AG09309 (cell line): ENCODE results near the gene TBC1D22A.

Experiments used
- DNase-seq: peaks from one replicate; pipeline ENCODE4 v3.0.0-alpha.2; 2010; ENCODE audit warnings: low read depth
- H3K4me3 ChIP-seq: 2 replicates; pipeline ENCODE4 v1.5.1; 2011; ENCODE audit warnings: mild to moderate bottlenecking, low read depth, low read length, moderate library complexity; ENCODE audit not compliant: control insufficient read depth
- TF ChIP-seq, protein P1 (sequence below): IDR thresholded peaks from 2 replicates; pipeline ENCODE4 v1.5.1; 2011; ENCODE audit warnings: mild to moderate bottlenecking, low read depth, low read length, inconsistent platforms; ENCODE audit not compliant: insufficient read depth, control insufficient read depth; ENCODE audit errors: missing control alignments

TBC1D22A gene

DNA sequence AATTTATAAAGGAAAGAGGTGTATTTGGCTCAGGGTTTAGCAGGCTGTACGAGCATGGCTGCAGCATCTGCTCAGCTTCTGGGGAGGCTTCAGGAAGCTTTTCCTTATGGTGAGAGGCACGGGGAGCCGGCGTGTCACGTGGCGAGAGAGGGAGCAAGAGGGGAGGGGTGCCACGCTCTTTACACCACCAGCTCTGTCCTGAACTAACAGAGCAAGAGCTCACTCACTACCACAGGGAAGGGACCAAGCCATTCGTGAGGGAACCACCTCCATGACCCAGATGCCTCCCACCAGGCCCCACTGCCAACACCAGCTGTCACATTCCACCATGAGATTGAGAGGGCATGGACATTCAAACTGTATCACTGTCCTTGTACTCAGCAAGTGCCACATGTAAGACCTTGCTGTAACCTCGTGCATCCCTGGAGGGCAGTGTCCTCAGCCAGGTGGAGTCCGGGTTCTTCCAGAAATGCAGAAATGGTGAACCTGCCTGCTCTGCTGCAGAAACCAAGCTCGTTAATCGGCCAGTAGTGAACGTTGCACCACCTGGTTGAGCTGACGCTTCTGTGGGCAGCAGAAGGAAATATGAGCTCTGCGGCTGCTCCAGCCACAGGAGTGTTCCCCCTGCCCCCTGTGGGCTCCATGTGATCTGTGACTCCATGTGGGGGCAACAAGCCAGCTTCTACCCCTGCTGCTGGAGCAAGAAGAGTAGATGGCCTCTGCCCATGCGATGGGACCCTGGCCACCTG is 368.6 kb downstream of the TBC1D22A start:
- DNase-seq: no peak
- H3K4me3 ChIP-seq: no peak overlapping the region
- TF ChIP-seq, protein P1, sequence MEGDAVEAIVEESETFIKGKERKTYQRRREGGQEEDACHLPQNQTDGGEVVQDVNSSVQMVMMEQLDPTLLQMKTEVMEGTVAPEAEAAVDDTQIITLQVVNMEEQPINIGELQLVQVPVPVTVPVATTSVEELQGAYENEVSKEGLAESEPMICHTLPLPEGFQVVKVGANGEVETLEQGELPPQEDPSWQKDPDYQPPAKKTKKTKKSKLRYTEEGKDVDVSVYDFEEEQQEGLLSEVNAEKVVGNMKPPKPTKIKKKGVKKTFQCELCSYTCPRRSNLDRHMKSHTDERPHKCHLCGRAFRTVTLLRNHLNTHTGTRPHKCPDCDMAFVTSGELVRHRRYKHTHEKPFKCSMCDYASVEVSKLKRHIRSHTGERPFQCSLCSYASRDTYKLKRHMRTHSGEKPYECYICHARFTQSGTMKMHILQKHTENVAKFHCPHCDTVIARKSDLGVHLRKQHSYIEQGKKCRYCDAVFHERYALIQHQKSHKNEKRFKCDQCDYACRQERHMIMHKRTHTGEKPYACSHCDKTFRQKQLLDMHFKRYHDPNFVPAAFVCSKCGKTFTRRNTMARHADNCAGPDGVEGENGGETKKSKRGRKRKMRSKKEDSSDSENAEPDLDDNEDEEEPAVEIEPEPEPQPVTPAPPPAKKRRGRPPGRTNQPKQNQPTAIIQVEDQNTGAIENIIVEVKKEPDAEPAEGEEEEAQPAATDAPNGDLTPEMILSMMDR: no peak

- DNase-seq: no peak
- TF ChIP-seq, protein P1: no peak
- no peak overlapping the region for H3K4me3 ChIP-seq
Measured at GRCh38 chr22:47131632-47132427, 369.4 kb downstream of the TBC1D22A start.

DNA sequence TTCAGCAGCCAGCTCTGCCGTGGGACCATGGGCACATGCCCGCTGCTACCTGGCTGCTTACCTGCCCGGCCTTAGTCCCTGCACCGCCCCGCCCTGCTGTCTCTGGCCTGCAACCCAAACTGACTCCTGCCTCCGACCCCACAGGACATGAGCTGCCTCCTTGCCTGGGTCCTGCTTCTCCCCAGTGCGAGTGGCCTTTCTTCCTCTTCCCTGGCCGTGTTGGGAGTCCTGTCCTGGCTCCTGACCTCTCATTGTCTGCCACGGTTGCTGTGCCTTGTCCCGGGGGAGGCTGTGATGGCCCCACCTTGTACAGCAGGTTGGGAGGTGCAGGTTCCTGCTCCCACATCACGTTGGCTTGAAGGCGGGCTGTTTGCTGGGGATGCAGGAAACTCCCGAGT is 370.0 kb downstream of the TBC1D22A start:
- TF ChIP-seq, protein P1: no peak
- DNase-seq: no peak
- no peak overlapping the region for H3K4me3 ChIP-seq

DNA sequence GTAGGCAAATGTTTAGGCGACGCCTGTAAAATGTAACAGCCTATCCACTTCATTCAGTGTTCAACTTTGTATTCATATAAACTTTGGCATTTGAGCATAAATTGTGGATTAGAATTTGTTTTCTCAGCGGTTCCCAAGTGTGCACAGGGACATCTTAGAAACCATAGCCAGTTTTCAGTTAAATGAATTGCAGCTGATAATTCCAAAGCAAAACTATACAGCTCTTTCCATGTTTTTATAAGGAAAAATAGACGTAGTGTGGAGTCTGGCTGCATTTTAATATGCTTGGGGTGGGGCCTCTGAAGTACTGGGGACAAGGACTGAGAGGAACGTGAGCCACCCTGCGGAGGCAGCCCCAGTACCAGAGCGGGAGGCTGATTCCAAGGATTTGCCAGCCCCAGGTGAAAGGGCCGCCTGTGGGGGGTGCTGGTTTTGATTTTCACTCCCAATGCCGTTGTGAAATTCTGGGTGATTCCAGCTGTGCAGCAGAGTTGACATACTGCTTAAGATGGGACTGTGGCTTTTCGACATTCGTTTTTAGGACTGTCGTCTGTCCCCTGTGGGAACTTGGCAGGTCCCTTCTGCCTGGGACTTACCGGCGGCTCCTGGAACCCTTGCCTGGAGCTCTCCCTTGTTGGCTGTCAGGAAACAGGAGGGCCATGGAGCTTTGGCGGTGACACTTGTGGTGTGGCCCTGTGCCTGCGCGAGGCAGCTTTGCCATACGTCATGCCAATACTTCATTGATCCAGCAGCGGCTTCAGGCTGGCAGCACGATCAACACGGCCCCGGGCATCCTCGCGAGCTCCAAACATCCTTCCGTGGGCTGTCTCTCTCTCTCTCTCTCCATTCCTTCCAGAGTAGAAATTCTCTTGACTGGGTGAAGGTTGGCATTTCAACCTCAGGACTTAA is 370.9 kb downstream of the TBC1D22A start:
- no peak overlapping the region for H3K4me3 ChIP-seq
- DNase-seq: no peak
- TF ChIP-seq, protein P1: no peak

DNA sequence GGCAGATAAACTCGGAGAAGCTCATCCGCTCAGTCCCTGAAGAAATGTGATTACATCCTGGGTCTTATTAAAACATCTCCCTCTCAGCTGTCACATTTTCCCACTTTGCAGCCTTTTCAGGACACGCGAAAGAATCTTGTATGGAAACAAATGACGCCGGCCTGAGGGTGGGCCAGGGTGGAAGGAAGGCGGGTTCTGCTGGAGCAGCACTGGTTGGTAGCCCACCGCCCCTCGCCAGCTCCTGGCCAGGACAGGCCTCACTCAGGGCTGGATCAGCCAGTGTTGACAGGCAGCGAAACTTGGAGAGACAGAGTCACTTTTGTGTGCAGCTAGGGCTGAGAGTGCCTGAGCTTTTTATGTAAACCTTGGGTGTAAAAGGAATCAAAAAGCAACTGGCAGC is 371.8 kb downstream of the TBC1D22A start:
- TF ChIP-seq, protein P1: no peak
- DNase-seq: no peak
- H3K4me3 ChIP-seq: no peak overlapping the region

GRCh38 chr22:47135338-47135737 is 372.9 kb downstream of the TBC1D22A start:
- TF ChIP-seq, protein P1: no peak
- DNase-seq: no peak

More at GRCh38 chr22:47135338-47135737, 372.9 kb downstream of the TBC1D22A start:
- H3K4me3 ChIP-seq: no peak overlapping the region
